Fibroblast of upper back skin (primary cell): Measurements from ENCODE around the gene STH.
"Not testable (repeated sequence)": the region's sequence is repeated elsewhere in the genome, so short reads cannot be mapped to it uniquely, and the experiment has no call there.

Experiments
- DNase-seq: peaks from one replicate; pipeline ENCODE4 v3.0.0-alpha.2; 2013

The STH gene, protein sequence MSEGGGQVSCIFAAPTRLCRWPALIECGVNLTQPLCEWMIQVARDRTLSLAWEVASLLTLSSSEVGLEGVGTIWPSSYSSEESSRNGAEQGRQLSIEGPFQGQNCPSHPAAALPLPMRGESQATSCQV

DNA sequence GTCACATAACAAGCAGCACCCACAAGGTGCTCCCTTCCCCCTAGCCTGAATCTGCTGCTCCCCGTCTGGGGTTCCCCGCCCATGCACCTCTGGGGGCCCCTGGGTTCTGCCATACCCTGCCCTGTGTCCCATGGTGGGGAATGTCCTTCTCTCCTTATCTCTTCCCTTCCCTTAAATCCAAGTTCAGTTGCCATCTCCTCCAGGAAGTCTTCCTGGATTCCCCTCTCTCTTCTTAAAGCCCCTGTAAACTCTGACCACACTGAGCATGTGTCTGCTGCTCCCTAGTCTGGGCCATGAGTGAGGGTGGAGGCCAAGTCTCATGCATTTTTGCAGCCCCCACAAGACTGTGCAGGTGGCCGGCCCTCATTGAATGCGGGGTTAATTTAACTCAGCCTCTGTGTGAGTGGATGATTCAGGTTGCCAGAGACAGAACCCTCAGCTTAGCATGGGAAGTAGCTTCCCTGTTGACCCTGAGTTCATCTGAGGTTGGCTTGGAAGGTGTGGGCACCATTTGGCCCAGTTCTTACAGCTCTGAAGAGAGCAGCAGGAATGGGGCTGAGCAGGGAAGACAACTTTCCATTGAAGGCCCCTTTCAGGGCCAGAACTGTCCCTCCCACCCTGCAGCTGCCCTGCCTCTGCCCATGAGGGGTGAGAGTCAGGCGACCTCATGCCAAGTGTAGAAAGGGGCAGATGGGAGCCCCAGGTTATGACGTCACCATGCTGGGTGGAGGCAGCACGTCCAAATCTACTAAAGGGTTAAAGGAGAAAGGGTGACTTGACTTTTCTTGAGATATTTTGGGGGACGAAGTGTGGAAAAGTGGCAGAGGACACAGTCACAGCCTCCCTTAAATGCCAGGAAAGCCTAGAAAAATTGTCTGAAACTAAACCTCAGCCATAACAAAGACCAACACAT, at the start of gene STH:
Gene STH, plus strand, starts transcription at position 264 of the 913 bp plus-strand sequence. Its CDS starts 30 bp downstream, at position 294.
- no peak for DNase-seq

DNA sequence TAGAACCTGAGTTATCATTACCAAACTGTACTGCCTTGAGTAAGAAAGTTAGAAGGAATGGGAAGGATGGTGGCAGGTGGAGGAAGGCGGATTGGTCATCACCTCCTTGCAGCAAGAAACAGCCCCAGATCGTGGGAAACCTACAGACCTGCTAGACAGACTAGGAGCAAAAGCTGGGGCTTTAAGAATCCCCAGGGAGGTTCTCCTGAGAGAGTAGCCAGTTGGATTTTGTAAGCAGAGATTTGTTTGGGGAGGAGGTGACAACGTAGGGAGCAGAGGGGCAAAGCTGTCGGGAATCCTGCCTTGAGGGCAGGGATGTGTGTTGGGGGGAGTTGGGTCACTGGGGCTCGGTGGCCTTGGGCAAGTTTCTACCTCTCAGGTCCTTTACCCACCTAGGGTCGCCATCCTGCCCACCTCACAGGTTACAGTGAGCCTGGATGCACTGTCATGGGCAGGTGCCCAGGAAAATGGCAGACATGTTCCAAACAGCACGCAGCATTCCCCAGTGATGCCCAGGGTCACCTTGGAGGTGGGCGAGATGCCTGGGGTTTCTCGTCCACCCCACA, 49.2 kb upstream of the STH start:
- DNase-seq: no peak

DNA sequence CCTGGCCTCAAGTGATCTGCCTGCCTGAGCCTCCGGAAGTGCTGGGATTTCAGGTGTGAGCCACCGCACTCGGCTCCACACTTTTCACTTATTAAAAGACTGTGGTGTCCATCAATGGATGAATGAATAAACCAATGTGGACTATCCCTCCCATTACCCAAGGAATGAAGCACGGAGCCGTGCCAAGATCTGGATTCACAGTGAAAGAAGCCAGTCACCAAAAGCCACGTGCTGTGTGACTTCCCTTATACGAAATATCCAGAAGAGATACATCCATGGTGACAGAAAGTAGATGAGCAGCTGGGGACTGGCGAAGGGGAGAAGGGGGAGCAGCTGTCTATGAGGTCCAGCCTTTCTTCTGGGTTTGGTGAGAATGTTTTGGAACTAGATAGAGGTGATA, 48.2 kb upstream of the STH start:
- DNase-seq: no peak

DNA sequence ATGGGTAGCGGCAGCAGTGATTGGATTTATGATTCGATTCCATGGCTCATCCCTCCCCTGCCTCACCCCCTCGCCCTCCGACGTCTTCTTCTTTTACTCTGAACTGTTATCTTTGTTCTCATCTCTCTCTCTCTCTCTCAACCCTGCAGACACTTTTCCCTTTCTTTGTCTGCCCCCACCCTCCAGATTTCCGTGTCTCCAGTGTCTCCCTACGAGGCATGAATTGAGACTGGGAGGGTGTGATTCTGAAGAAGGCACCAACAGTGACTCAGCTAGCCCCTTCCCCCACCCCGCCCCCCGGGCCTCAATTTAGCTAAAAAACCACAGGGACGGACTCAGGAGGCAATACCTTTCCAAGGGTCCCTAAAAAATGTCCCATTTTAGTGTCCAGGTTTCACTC, 47.6 kb upstream of the STH start:
- no peak for DNase-seq

DNA sequence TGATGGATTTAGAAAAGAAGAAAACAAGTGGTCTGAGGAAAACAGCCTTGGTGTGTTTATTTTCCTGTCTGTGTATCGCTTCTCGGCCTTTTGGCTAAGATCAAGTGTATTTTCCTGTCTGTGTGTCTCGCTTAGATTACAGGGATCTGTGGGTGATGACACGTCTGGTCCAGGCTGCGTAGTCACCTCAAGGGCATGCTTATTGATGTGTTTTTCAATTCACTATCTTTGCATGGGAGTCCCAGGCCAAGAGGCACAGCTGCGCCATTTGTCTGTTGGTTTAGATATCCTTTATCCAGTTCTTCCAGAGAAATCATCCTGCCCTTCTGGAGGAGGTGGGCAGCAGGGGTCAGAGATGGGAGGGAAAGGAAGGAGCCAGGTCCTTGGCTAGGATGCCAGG, 47.1 kb upstream of the STH start:
- no peak for DNase-seq

DNA sequence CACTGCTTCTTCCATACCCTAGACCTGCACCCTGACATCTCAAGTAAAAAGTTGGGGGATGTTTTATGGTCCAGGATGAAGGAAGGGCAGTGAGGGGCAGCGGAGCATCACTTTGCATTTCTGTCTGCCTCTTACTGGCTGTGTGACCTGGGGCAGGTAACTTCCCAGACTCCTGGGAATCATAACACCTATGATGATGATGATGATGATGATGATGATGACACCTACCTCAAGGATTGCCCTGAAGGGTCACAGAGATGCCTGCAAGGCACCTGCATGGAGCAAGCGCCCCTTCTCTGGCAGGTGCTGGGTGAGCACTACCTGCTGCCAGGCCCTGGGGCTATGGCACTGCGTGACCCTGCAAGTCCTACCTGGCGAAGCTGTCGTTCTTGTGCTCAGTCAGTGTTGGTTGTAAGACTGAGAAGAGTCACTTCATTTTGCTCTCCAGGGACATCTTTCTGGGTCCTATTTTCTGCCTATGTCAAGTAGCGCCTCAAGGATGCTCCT, 46.2 kb upstream of the STH start:
- DNase-seq: no peak

DNA sequence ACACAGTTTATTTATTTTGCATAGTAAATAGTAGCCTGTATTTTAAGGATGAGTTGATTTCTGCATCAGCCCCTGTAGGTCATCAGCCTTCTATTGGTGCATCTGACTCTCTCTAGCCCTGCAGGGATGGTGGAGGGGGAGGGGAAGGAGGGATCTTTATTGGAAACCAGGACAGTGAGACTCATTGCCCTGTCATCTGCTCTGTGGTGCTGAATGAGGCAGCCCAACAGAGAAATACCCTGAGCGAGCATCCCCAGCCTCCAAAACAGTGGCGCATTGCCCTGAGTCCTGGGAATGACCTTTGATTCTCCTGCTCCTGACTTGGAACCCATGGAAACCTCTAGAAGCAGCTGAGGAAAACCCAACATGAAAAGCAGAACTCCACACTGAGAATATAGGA, 45.5 kb upstream of the STH start:
- DNase-seq: no peak

DNA sequence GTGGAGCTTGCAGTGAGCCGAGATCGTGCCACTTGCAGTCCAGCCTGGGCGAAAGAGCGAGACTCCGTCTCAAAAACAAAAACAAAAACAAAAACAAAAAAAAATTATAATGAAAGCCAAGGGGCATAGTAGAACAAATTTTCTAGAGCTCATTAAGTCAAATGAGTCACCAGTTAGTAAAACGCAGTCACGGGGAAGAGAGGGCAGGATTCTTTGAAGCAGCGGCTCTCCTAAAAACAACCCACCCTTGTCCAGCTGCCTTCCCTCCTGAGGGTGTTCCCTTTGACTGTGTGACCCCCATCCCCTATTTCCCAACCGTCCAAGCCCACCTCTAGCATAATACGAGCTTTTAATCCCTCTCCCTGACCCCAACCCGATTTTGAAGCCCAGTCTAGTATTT, 44.1 kb upstream of the STH start:
- DNase-seq: no peak

DNA sequence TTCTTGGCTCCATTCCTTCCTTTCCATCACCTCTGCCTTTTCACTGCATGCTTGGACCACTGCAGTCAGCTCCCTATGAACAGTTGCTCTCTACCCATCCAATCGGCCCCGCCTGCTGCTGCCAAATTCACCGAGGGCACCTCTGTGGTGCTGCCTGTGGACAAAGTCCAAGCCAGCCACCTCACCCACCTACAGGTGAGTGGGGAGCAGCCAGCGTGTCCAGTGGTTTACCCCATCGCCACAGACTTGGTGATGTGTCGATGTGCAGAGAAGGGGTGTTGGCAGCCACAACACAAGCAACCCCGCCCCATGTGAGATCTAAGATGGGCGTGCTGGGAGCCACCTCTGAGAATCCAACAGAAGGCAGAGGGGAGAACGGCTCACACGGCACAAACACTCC, 43.7 kb upstream of the STH start:
- DNase-seq: no peak

DNA sequence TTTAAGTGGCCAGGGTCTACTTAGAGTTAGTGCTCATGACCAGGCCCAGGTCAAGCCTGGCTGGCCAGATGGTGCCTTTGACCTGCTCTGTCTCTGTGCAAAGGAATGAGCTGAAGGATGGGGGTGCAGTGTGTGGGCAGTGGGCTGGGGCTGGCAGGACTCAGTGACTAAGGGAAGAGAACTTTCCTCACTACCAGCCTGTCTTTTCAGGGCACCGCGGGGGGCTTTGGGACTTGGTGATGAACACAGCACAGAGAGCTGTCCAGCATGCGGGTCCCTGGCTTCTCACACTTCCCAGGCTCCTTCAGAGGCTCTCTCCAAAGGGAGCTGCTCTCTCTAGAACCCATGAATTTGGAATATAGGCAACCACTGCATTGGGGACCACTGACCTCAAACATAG, 43.0 kb upstream of the STH start:
- DNase-seq: no peak

DNA sequence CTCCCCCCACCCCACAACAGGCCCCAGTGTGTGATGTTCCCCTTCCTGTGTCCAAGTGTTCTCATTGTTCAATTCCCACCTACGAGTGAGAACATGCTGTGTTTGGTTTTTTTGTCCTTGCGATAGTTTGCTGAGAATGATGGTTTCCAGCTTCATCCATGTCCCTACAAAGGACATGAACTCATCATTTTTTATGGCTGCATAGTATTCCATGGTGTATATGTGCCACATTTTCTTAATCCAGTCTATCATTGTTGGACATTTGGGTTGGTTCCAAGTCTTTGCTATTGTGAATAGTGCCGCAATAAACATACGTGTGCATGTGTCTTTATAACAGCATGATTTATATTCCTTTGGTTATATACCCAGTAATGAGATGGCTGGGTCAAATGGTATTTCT, 42.3 kb upstream of the STH start:
- not testable (repeated sequence) for DNase-seq

DNA sequence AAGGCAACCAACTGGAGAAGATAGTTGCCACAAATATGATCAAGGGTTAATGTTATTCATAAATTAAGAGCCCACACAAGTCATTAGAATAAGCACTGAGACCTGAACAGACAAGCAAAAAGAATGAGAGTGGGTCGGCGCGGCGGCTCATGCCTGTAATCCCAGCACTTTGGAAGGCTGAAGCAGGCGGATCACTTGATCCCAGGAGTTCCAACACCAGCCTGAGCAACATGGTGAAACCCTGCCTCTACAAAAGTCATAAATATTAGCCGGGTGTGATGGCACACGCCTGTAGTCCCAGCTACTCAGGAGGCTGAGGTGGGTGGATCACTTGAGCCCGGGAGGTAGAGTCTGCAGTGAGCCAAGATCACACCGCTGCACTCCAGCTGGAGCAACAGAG, 40.7 kb upstream of the STH start:
- DNase-seq: no peak

DNA sequence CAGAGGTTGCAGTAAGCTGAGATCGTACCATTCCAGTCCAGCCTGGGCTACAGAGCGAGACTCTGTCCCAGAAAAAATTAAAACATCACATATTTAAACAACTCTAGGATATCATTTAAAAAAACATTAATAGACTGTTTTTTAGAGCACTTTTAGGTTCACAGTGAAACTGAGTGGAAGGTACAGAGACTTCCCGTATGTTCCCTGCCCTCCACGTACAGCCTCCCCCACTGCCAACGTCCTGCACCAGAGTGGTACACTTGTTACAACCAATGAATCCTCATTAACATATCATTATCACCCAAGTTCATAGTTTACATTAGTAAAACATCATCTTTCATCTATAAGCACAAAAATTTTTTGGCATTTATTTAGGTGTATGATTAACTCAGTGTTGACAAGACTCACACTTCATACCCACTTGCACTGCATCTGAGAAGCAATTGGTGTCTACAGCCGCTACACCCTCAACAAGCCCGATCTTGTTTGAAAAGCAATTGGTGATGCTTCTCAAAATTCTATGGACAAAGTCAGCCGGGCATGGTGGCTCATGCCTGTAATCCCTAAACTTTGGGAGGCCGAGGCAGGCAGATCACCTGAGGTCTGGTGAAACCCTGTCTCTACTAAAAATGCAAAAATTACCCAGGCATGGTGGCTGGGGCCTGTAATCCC, 39.9 kb upstream of the STH start:
- DNase-seq: no peak

DNA sequence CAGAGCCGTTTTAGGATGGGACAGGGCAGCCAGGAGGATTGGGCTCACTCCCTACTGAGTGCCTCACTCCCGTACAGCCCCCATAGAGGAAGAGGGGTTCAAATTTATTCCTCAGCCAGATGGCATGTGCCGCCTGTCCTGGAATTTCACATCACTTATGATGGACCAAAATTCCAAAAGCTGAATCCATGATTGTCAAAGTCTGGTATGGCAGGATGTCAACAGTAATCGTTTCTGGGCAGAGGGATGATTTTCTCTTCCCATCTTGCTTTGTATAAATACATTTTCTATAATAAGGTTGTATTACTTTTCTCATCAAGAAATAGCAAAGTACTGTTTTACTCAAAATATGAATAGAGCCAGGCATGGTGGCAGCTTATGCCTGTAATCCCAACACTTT, 38.7 kb upstream of the STH start:
- DNase-seq: no peak

DNA sequence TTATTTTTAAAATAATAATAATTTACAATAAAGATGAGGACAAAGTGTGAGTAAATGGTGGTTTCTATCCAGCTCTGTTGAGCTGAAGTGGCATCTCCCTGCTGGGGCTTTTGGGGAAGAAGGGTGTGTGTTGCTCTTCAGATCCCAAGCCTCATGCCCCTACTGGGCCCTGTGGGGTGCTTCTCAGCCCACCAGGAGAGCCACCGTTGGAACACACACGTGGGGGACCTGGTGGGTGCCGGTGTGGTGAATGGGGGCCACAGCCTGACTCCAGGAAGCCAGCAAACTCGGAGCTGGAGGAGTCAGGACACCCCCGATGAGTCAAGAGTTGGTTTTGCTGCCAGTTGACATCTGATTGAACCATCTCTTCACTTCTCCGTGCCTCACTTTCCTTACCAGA, 37.8 kb upstream of the STH start:
- DNase-seq: no peak

DNA sequence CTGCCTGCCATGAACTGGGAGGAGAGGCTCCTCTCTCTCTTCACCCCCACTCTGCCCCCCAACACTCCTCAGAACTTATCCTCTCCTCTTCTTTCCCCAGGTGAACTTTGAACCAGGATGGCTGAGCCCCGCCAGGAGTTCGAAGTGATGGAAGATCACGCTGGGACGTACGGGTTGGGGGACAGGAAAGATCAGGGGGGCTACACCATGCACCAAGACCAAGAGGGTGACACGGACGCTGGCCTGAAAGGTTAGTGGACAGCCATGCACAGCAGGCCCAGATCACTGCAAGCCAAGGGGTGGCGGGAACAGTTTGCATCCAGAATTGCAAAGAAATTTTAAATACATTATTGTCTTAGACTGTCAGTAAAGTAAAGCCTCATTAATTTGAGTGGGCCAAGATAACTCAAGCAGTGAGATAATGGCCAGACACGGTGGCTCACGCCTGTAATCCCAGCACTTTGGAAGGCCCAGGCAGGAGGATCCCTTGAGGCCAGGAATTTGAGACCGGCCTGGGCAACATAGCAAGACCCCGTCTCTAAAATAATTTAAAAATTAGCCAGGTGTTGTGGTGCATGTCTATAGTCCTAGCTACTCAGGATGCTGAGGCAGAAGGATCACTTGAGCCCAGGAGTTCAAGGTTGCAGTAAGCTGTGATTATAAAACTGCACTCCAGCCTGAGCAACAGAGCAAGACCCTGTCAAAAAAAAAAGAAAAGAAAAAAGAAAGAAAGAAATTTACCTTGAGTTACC, 36.7 kb upstream of the STH start:
- DNase-seq: no peak

DNA sequence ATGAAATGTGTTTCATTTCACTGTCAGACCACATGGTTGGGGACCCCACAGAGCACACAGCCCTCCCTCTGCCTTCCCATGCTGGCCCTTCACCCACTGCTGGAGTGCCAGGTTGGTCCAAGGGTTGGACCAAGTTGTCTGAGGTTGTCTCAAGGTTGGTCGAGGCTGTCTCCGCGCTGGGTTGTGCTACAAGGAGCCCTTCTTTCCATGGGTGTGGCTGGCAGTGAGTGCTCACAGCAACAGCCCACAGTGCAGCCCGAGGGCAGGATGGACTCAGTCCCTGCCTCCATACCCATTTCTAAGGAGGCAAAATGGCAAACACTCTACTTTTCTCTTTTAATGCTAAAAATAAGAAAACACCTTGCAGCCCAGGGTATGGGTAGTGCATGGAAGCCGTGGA, 35.8 kb upstream of the STH start:
- DNase-seq: no peak

DNA sequence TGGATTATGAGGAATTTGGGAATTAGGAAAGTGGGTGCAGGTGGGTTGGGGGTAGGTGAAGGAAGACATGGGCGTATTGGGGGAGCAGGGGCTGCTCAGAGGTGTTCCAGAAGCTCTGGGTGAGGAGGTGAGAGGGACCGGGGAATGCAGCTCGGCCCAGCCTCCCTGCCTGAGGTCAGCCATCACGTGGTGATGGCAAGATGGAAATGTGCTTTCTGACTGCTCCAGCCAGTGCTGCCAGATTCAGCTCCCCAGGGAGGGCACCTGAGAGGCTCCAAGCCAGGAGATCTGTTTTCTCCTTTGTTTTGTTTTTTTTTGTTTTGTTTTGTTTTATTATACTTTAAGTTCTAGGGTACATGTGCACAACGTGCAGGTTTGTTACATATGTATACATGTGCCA, 35.2 kb upstream of the STH start:
- DNase-seq: no peak

DNA sequence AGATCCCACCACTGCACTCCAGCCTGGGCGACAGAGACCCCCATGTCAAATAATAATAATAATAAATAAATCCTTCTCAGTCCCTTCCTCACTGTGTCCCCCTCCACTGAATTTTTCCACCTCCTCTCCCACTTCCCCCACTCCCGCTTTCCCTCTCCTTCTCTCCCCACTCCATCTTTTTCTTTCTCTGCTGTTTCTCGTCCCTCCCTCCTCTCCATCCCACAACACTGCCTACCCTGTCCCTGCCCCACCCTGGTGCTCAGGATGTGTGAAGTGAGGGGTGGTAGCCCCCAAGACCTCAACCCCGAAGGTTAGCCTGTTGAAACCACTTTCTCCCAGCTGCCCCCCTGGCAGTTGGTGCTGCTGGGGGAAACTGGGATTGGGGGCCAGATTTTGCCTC, 34.4 kb upstream of the STH start:
- DNase-seq: no peak

DNA sequence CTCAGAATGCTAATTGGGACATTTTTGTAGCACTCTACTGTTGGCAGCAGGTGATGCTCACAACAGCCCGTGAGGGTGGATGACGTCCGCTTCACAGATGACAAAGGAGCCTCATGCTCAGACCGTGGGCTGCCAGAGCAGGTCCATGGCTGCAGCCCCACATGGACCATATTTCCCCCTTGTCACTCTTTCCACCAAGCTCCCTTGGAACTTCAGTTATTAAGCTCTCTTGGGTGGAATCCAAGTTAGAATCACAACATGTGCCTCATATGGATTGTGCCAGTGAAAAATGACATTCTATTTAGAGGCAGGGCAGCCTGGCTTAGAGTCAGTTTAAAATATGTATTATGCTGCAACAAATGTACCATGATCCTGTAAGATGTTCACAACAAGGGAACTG, 33.2 kb upstream of the STH start:
- no peak for DNase-seq

DNA sequence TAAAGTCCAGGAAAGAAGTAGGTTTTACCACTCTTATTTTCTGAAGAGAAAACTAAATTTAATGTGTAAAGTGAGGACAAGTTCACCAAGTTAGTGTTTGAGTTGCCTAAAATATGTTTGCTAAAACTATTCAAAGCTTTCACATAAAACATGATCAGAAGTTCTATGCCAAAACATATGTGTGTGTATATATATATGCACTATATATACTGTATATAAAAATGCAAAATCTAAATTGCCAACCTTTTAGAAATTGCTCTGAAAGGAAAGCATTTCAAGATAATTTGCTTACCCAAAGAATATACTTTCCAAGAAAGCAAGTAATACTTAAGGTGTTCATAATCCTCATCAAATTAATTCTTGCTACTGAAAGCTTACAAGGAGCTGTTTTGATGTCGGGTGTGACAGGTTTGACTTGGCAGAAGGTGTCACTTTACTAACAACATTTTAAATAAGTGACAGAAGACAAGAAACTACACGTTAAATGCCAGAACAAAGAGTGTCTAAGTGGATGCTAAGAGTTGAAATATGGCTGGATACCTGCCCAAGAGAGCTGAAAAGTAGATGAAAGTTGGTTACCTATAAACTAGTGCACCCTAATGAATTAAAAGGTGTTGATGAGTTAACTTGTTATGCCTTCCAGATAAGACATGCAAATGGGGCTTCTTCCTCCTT, 32.3 kb upstream of the STH start:
- DNase-seq: no peak

DNA sequence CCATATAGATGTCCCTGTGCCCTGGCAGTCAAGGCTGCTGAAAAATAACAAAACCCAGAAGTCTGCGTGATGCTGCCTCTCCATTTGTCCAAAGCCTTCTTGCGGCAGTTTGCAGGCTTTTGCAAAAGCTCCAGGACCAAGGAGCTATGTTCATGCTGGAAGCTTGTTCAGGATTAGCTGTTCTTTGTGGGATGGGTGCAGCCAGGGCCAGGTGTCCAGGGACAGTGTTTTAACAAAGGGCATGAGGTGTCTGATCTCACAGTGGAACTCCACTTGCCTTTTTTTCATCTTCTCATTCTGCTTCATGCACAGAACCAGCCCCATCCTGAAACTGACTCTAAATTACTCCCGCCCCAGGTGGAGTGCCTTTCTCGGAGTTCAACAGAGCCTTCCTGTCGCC, 31.7 kb upstream of the STH start:
- no peak for DNase-seq
